ENCODE data around the gene BNC2.
A peak's percentile ranks its signal among the peaks of the same experiment; 100 is the strongest.

The BNC2 gene

DNA sequence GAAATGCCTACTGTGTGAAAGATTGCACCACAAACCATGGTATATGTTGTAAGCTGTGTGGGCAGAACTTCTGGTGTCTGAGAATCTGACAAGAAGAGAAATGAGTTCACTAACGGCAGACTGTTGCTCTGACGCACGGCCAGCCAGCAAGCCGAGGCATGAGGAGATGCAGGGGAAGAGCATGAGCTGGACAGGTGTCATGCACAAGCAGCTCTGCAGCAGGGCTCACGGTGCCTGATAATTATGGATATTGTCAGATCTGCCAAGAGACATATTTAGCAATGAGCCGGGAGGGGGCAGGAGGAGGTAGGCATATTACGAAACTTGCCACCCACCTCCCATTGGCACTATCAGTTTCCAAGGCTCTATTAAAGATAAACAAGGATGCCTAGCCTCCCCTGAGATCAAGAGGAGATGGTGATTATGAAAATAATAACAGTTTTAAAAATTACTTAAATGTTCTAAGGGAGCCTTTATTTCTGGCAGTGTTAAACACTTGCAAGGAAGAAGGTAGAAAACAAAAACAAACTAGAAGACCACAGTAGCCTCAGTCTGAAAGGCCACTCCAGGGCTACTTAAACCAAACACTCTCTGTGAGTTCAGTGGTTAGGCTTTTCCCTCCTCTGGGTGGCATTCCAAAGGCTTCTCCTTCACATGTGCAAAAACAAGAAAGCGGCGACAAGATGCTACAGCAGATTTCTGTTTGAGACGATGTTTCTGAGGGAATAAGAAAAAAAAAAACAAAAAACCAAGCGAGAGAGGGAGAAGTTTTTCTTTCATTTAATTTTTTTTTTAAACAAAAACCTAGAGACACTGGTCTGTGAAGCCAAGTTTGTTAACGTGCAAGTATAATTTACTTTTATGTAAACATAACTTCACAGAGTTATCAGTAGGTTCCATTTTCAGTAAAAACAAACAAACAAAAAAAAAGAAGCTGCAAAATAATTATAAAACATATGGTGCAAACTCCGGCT lies 339.5 kb downstream of the BNC2 start:
- DNase-seq = peak; percentile 1

DNA sequence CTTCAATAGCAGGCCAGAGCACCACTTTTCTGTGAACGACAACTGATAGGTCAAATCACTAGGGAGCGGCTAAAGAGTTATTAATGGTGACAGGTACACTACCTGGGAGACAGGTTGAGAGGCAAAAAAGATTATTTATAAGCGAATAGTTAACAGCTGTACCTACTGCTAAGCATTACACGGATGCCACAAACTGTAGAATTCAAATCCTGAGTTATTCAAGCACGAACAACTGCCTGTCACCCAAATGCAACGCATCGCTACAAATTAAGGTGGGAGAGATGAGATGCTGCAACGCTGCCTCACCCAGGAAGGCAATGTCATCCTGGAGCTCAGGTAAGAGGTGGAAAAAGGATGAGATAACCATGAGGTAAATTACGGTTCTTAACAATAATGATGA lies 342.9 kb downstream of the BNC2 start:
- no peak for DNase-seq

DNA sequence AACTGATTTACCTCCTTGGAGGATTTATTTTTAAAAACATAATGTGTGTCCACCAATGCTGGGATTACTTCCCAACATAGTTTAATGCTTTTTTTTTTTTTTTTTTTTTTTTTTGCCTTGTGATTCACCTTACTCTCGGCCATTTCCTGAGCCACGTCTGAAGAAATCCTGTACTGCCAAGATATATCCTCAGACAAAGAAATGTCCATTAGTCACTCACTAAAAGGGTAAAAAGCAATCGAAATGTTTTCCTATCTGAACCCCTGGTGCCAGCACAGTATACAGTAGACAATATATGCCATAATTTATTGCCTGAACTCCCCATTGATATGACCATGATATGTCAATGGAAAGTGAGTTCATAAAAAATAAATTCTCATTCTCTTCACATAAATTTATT lies 344.1 kb downstream of the BNC2 start:
- DNase-seq = no peak

DNA sequence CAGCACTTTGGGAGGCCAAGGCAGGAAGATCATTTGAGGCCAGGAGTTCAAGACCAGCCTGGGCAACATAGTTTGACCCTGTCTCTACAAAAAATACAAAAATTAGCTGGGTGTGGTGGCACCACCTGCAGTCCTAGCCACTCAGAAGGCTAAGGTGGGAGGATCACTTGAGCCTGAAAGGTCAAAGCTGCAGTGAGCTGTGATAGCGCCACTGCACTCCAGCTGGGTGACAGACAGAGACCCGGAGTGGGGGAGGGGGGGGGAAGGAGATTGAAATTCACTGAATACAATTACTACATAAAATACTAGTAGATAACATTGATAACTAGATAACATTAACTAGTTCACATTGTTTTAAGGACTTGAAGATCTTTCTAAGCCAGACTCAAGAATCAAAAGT lies 345.6 kb downstream of the BNC2 start:
- DNase-seq = no peak

DNA sequence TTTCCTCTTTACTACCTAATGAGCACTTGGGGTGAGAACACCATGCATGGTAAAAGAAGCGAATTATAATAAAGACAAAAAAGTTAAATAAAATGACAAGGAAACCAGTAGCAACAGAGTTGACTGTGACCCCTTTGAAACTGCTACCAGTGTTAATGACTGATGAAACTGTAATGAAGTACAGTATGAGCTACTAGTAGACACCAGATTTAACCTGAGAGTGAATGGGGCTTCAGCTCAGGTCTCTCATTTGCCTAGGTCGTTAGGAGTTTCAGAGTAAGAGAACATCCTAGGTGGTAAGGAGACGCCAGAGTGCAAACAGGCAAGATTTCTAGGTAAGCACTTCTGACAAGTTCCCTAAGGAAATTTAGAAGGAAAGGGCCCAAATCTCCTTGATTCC lies 346.4 kb downstream of the BNC2 start:
- no peak for DNase-seq

DNA sequence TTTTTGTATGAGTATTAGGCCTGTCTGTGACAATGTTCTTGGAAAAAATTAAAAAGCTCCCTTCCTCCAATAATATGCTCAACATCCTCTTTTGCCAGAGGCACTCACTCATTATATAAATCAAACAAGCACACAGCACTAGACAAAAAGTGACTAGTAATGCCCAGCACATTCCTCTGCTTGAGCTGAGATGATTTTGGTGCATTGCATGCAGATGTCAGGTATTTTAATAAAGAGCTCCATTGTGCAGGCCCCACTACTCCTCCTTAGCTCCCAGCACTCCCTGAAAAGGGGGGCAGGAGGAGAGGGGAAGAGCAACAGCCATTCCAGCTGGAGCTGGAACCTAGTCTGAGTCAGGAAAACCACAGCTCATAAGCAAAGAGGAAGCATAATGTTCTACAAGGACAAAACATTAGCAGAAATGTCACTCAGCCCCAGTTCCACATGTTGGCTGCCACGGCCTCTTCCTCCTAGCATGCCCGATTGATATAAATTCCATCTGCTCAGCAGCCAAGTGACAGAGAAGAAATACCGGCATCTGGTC lies 348.5 kb downstream of the BNC2 start:
- peak; percentile 19 for DNase-seq

DNA sequence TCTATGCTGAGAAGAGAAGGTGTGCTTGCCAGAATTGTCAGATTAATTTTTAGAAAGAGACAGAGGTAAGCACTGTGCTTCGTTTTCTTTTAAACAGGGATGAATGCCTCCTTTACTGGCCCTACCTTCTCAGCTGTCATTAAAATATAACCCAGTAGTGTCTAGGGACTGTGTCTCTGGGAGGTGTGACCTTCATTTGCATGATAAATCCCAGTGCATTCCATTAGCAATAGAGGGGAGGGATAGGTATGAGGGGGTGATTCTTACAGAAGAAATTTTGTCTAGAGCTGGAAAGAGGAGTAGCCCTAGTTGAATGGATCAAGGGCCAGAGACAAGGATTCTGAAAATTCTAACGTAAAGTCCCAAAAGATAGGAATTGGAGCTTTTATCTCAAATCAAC lies 351.5 kb downstream of the BNC2 start:
- DNase-seq = no peak

DNA sequence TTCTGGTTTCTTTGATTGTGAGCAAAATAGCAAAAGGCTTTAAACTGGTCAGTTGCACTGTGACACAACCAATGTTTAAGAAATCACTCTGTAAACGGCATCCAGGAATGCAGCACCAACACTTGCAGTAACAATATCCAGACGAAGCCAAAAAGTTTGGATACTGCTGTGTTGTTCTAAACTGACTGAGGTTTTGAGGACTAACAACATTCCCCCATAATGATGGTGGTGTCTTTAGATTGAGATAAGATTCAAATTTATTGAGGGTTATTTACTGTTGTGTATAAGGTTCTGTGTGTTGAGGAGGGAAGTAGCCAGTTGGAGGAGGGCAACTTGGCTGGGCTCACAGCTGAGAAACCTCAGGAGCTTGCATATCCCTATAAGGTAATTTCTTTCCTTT lies 353.6 kb downstream of the BNC2 start:
- no peak for DNase-seq

DNA sequence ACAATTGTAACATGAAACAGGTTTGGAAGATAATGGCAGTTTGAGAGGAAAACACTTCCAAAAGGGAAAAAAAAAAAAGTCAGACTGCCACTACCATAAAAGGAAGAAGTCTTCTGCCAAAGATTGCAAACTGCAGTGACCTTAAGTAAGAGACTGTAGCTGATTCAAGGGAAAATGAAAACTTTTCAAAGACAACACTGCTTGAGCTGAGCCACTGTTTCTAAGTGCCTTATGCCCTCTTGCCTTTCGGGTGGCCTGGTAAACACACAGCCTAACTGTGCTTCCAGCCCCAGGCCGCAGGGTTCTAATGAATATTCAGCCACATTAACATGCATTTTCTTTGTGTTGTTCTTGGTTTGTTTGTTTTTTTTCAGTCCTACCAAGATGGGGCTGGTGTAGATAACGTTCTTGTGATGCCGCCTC lies 354.6 kb downstream of the BNC2 start:
- DNase-seq = no peak

DNA sequence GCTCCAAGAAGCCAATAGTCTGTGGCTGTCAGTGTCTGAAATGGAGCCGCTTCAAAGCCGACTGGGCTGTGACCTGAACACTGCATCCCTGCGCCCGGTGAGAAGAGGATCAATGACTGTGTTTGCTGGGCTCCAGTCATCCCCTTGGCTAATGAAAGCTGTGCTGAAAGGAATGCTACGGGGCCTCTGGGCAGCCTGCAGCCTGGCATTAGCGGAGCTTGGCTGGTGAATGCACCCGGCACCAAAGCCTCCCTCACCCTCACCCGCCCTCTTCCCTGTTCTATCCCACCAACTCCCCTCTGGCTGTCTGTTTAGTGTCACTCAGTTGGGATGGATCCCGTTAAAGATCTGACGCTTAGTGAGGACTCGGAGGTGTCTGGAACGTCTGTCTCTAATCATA lies 355.3 kb downstream of the BNC2 start:
- no peak for DNase-seq

DNA sequence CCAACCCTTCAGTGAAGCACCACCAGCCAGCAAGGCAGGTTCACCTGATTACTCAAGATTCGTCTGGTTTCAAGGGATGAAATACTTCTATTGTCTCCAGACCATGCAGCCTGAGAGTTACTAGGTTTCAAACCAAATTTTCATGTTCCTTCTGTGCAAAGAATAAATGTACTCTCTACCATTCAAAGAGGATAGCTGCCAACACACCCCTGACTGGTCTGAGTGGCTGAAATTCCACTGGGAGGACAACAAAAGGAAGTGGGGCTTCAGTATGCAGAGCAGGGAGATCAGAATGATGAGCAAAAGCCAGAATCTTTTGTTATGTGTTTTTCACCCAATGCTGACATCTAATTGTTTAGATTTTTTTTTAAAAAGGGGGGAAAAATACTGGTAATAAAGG lies 356.3 kb downstream of the BNC2 start:
- no peak for DNase-seq

DNA sequence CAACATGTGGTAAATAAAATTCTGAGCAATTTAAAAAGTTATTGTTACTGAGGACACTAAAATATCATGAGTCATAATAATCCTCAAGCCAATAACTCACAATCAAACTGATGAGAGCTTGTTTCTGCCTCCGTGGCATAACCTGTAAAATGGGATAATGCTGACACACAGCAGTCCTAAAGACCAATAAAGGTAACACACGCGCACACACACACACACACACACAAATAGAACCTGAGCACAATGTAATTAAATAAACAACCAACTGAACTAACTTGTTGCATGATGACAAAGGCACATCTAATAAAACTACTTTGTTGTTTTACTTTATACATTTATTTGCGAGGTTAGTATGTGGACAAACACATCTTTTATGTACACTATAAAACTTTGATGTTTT lies 358.2 kb downstream of the BNC2 start:
- no peak for DNase-seq

DNA sequence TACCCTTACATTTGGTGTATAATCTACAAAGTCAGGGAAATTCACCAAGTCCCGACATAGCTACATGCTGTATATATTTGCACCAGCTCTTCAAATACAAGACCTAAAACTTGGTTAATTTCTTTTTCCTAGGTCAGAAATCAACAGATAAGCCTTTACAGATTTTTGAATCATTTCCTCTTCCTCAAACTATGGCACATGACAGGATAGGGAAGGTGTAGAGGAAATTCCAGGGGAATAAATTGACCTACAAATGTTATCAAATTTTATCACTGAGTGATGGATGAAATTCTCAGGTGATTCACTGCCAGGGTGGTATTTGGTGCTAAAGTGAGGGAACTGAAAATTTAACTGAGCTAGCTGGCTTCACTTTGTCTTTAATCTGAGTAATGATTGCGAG lies 360.0 kb downstream of the BNC2 start:
- DNase-seq = no peak

DNA sequence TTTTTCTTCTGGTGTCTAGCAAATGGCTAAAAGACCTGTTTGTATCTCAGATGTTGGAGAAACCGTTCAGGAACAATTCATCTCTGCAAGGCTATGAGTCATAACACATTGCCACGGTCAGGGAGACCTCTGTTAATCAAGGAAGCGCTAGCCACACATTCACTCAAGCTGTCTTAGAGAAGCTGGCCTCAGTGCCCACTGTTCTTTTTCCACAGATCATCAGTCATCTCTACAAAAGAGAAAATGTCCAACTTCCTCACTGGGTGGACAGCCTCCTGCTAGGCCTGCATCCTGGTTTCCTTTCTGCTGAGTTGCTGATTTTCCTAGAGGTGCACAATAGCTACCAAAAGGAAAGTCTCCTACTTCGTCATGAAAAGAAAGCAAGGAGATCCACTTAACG lies 360.5 kb downstream of the BNC2 start:
- no peak for DNase-seq

DNA sequence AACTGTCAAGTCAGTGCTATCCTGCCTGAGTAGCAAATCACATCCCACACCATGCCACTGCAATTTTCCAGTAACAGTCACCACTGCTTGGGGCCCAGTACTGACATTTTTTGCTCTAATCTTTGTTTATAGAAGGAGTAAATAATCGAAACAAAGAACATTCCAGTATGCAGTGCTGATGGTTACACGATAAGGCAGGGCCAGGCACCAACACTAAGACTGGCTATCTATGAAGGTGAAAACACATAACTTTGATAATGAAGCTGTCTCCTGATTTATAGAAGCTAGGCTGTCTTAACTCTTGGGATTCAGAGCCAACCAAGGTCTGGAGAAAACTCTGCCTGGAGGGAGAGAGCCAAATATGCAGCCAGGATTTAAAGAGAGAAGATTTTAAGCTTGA lies 365.3 kb downstream of the BNC2 start:
- DNase-seq = no peak

DNA sequence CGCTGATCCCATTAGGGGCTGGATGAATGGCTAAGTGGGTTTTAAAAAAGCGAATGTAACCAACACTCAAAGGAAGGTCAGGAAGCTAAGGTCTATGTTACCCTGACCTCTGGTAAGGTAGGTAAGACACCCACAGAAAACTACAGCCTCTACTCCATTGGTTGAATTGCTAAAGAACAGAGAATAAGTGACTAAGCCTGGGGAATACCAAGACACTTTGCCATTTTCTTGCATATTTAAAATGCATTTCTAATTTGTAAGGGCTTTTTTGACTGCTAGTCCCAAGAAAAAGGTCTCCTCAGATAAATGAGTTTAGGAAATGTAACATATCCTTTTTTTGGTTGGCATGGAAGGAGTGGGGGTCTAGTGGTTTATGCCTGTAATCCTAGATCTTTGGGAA lies 368.7 kb downstream of the BNC2 start:
- DNase-seq = no peak

DNA sequence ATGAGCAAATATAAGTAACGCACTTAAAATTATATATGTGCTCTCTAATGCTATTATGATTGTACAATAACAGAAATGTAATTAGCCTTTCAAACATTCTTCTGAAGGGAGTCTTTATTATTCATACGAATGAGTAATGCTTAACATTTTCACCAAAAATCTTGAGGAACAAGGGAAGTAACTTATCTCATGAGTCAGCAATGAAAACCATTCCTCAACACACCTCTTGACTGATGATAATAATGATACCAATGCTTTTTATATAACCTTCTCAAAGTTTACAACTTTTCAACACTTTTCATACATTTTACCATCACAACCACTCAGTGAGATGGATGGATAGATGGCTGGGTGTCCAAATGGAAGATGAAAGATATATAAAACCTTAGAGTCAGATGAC lies 369.3 kb downstream of the BNC2 start:
- no peak for DNase-seq

DNA sequence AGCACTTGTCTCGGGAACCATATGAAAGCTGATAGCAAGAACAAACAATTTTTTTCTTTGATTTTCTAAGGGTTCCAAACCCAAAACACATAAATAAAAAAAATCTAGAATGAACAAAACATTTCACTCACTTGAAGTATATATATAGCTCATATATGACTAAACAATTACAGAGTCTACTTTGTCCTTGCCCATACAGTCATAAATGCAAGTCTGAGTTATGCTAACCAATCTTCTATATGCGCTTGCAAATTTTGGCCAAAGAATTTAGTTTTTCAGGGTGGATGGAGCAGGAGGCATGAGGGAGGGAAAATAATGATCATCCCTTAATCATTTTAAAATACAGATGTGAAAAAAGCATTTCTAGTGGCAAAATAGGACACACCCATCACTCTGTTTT lies 370.1 kb downstream of the BNC2 start:
- DNase-seq = no peak

DNA sequence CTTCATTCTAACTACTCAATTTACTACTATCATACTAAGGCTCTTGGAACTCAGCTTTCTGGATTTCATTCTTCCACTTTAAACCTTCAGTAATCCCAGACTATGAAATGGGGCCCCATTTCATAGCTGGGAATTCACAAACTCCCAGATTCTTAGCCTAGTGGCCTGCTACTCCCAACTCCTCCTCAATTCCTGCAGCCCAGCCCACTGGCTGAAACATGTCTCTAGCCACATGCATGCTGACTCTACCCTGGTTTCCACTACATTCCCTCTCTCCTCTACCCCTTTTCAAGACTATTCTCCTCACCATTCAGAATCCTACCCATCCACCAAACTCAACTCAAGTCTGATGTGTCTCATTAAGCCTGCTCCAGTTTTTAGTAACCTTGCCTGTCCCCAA lies 370.6 kb downstream of the BNC2 start:
- no peak for DNase-seq

DNA sequence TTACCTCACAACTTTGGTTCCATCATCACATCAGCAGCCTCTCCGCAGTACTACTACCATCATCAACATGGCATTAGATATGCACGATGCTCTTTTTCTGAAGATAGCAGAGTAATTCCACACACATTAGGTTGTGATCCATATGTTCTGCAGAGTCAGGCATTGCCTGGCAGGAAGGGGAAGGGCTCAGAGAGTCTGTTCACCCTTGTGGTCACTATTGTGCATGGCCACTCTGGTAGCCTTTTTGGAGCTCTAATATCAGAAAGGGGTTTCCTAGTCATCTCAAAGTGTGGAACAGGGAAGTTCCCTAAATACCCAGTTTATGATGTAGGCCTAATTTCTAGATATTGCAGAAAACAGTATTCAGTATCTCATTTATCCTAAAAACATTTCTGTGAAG lies 373.6 kb downstream of the BNC2 start:
- no peak for DNase-seq

DNA sequence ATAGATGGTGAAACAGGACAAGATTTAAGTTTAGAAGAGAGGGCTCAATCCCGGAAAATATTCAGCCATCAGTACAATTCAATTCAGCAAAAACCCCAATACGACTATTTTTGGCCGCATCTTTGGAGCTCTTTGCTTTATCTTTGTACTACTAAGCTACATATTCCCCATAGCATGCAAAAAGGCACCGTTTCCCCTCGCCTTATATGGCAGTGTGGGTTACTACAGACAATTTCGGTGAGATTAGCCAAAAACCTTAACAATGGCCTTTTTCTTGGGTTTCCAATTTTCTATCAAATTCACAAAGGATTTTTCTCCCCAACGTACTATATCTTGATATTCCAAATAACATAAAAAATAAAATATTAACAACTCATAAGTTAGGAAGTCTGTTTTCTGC lies 382.6 kb downstream of the BNC2 start:
- DNase-seq = no peak

DNA sequence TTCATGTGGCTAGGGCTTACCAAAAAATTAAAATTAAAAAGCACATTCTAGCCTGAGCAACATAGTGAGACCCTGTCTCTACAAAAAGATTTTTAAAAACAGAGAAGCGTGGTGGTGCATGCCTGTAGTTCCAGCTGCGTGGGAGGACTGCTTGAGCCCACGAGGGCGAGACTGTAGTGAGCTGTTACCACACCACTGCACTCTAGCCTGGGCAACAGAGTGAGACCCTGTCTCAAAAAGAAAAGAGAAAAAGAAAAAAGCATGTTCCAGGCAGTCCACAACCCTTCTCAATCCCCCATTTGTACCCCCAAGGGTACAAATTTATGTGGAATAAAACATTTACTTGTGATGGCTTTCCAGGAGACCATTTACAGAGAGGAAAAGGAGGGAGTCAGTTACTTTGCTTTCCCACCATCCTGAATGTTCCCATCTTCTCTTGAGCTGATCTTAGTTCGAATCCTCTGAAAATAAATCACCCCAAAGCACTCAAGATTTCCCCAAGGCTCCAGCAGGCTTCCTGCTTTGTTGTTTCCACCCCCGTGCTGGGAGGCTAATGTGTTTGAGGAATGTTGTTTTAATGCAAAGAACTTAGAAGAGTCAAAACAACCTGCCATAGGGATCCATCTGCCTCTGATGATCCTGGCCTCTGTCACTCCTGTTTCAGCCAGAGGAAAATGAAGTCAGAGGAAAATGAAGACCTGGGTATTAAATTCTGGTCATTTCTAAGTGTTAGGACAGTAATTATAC lies 384.7 kb downstream of the BNC2 start:
- DNase-seq = no peak

DNA sequence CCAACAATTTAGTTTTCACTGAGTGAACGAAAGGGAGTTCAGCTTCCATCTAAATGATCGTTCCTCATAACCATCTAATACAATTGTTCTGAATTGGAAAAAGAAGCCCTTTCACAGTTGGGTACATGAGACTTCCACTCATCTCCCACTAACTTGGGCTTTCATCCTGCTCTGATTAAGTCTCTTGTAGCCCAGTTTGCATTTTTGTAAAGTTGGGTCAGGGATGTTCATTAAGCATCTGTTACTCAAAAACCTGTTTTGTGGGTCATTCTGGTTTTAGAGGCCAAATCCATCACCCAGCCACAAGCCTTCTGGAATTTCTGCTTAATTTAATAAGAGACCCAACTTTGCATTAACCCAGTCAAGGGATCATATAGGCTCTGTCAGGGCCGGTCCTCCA lies 385.3 kb downstream of the BNC2 start:
- no peak for DNase-seq

DNA sequence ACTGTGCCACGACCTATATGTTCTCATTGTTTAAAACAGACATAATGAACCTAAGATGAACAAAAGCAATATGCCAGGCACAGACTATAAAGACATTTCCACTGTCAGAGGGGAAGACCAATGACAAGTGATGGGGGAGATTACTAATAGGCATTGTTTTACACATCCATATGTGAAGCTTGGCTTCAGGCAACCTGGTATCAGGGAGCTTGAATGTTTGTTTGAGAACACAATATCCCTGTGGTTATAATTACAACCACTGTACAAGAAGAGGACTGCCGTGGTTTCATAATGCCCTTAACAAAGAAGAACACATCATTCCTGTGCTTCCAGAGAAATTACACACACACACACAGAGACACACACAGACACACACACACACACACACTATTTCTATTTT lies 385.7 kb downstream of the BNC2 start:
- no peak for DNase-seq

All from inflammatory macrophage treated with lipopolysaccharide for 4 hours (primary cell).